GM19193 (cell line): ENCODE results near the gene SORT1.

ENCODE experiments used
- POLR2A ChIP-seq: IDR thresholded peaks from 4 replicates; pipeline ENCODE4 v1.6.1; 2011; ENCODE audit not compliant: insufficient read depth, insufficient read length; ENCODE audit errors: extremely low read depth

SORT1 gene

GRCh38 chr1:109368464-109368863, 29.3 kb downstream of the SORT1 start:
- no peak for TF ChIP-seq POLR2A

GRCh38 chr1:109367626-109368025, 30.1 kb downstream of the SORT1 start:
- TF ChIP-seq POLR2A: no peak

- no peak for TF ChIP-seq POLR2A
Observed at GRCh38 chr1:109365642-109366204, 32.0 kb downstream of the SORT1 start.

GRCh38 chr1:109361649-109362048, 36.1 kb downstream of the SORT1 start:
- TF ChIP-seq POLR2A: no peak

GRCh38 chr1:109361069-109361468, 36.6 kb downstream of the SORT1 start:
- TF ChIP-seq POLR2A: no peak

GRCh38 chr1:109357616-109358015, 40.1 kb downstream of the SORT1 start:
- no peak for TF ChIP-seq POLR2A

- no peak for TF ChIP-seq POLR2A
Observed at GRCh38 chr1:109356915-109357314, 40.8 kb downstream of the SORT1 start.

- TF ChIP-seq POLR2A: no peak
Observed at GRCh38 chr1:109356505-109356904, 41.2 kb downstream of the SORT1 start.

GRCh38 chr1:109354929-109355328, 42.8 kb downstream of the SORT1 start:
- TF ChIP-seq POLR2A: no peak

- no peak for TF ChIP-seq POLR2A
Observed at GRCh38 chr1:109351457-109351856, 46.3 kb downstream of the SORT1 start.

- TF ChIP-seq POLR2A: no peak
Observed at GRCh38 chr1:109350655-109351054, 47.1 kb downstream of the SORT1 start.

GRCh38 chr1:109350182-109350581, 47.5 kb downstream of the SORT1 start:
- no peak for TF ChIP-seq POLR2A

GRCh38 chr1:109347511-109347910, 50.2 kb downstream of the SORT1 start:
- TF ChIP-seq POLR2A: no peak

GRCh38 chr1:109341944-109342930, 55.5 kb downstream of the SORT1 start:
- TF ChIP-seq POLR2A: no peak

GRCh38 chr1:109338608-109339007, 59.1 kb downstream of the SORT1 start:
- no peak for TF ChIP-seq POLR2A

GRCh38 chr1:109338091-109338490, 59.6 kb downstream of the SORT1 start:
- no peak for TF ChIP-seq POLR2A
